ENCODE data around the gene TNIP1. TPM values are rescaled to one million over a fixed set of nuclear protein-coding genes. Genes with fewer than 3 reads are reported as not detected.

The TNIP1 gene
- polyA plus RNA-seq, 1 of the 3 experiments (the other 2 are of a cell fraction): 46.2 TPM

DNA sequence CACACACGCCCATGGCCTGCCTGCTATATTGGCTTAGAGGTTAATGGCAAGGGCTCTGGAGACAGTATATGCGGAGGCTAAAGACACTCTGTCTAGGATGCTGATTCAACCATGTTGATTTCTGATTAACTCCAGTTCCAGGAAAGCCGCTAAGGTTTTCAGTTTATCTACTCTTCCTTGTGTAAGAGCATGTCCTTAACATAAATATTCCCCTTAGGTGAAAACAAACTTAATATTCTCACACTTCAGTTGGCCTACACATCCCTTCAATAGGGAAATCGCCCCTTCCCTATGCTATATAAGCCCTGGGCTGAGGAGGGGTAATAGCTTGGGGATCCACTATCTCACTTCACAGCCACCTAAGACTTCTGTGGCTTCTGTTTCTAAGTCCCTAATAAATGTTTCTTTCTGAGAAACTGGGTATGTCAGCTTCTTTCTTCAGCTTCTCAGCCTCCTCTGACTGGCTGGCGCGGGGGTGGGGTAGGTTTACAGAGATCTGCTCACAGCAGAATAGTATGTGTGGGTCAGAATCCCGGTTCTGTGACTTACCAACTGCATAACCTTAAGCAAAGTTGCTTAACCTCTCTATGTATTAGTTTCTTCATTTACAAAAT, 64.8 kb downstream of the TNIP1 start:
- no peaks in the 10 kb centered on the region for H3K9me3 ChIP-seq
- H3K9me2 ChIP-seq: no peaks in the 10 kb centered on the region
- ChIA-PET CTCF (interaction anchor here (1.1 to 1.4 kb wide), 3 partner anchors 33 to 643 kb away, joined by 3 read pairs; no protein-coding TSS in a partner anchor), POLR2A (no interaction called here)
- H3F3A ChIP-seq (replicated peaks; ENCODE audit: insufficient read depth): no peaks in the 10 kb centered on the region
- no peak for DNase-seq
- no peak overlapping the region for H3K27ac ChIP-seq (ENCODE audit: low read depth in 2 of 2, low read length in 1 of 2)
- H3K4me3 ChIP-seq (ENCODE audit: low read depth in 2 of 2, low read length in 1 of 2): no peak overlapping the region
- H3K9ac ChIP-seq: no peak overlapping the region
- H2AFZ ChIP-seq (ENCODE audit: low read depth): no peak overlapping the region
- 72% methylated on average over 7 of the region's 7 CpGs for WGBS (ENCODE audit: low lambda C conversion rate)
- no peaks in the 10 kb centered on the region for H3K36me3 ChIP-seq (replicated peaks in 1 of 2; ENCODE audit: control insufficient read depth in 1 of 2, insufficient read depth in 2 of 2, low read length in 1 of 2)
- H3K27me3 ChIP-seq (ENCODE audit: insufficient read depth): no peaks in the 10 kb centered on the region
- H3K79me2 ChIP-seq (ENCODE audit: insufficient read depth): no peaks in the 10 kb centered on the region
- H4K20me1 ChIP-seq (ENCODE audit: insufficient read depth): no peaks in the 10 kb centered on the region
- H3K4me2 ChIP-seq: no peak overlapping the region
- H3K4me1 ChIP-seq (ENCODE audit: control insufficient read depth in 1 of 2, insufficient read depth in 2 of 2, low read depth in 1 of 2, low read length in 1 of 2): peaks cover 0 to 6% of the 10 kb centered on the region in 2 experiments; a peak in 1 of 4 replicates
- TF ChIP-seq USF1 (IDR thresholded peaks at IDR 0.05; ENCODE audit: borderline replicate concordance, low read depth) (no peak), RCOR1 (IDR thresholded peaks at IDR 0.05; ENCODE audit: low read length) (no peak), YY1 (IDR thresholded peaks at IDR 0.05; ENCODE audit: low read depth) (no peak), PBX3 (IDR thresholded peaks at IDR 0.05) (no peak), JUND (IDR thresholded peaks at IDR 0.05) (no peak), FOSL2 (IDR thresholded peaks at IDR 0.05; ENCODE audit: borderline replicate concordance, low read depth) (no peak), USF2 (IDR thresholded peaks at IDR 0.05; ENCODE audit: borderline replicate concordance, low read depth, low read length) (no peak), MEF2A (IDR thresholded peaks at IDR 0.05; ENCODE audit: borderline replicate concordance, low read depth) (no peak), RAD21 (IDR thresholded peaks at IDR 0.05; ENCODE audit: low read length) (no peak), TCF12 (IDR thresholded peaks at IDR 0.05) (no peak), CHD2 (IDR thresholded peaks at IDR 0.05; ENCODE audit: low read length, partially characterized antibody) (no peak), TAF1 (IDR thresholded peaks at IDR 0.05; ENCODE audit: borderline replicate concordance, low read depth, low read length) (no peak), NRF1 (IDR thresholded peaks at IDR 0.05; ENCODE audit: low read depth, low read length) (no peak), RXRA (IDR thresholded peaks at IDR 0.05; ENCODE audit: borderline replicate concordance, low read depth) (no peak), TEAD4 (IDR thresholded peaks at IDR 0.05; ENCODE audit: borderline replicate concordance, insufficient read depth) (no peak), FOXJ3 (CRISPR knock-in tag; IDR thresholded peaks at IDR 0.05) (no peak)
- TF ChIP-seq, protein P1, sequence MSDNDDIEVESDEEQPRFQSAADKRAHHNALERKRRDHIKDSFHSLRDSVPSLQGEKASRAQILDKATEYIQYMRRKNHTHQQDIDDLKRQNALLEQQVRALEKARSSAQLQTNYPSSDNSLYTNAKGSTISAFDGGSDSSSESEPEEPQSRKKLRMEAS (IDR thresholded peaks at IDR 0.05; ENCODE audit: low read depth): no peak
- TF ChIP-seq, protein P2, sequence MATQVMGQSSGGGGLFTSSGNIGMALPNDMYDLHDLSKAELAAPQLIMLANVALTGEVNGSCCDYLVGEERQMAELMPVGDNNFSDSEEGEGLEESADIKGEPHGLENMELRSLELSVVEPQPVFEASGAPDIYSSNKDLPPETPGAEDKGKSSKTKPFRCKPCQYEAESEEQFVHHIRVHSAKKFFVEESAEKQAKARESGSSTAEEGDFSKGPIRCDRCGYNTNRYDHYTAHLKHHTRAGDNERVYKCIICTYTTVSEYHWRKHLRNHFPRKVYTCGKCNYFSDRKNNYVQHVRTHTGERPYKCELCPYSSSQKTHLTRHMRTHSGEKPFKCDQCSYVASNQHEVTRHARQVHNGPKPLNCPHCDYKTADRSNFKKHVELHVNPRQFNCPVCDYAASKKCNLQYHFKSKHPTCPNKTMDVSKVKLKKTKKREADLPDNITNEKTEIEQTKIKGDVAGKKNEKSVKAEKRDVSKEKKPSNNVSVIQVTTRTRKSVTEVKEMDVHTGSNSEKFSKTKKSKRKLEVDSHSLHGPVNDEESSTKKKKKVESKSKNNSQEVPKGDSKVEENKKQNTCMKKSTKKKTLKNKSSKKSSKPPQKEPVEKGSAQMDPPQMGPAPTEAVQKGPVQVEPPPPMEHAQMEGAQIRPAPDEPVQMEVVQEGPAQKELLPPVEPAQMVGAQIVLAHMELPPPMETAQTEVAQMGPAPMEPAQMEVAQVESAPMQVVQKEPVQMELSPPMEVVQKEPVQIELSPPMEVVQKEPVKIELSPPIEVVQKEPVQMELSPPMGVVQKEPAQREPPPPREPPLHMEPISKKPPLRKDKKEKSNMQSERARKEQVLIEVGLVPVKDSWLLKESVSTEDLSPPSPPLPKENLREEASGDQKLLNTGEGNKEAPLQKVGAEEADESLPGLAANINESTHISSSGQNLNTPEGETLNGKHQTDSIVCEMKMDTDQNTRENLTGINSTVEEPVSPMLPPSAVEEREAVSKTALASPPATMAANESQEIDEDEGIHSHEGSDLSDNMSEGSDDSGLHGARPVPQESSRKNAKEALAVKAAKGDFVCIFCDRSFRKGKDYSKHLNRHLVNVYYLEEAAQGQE (IDR thresholded peaks at IDR 0.05; ENCODE audit: low read depth, low read length): no peak

All from SK-N-SH (cell line).